Measurements from ENCODE around the gene ANKRD39. TPM values are rescaled to one million over a fixed set of nuclear protein-coding genes. Genes with fewer than 3 reads are reported as not detected.

Gene ANKRD39
- total and polyA plus RNA-seq, 2 of the 4 experiments (the other 2 are of a cell fraction) = 12.5 to 17.0 TPM

- BruUV-seq (replicated peaks) = no TSS peak
- H3K4me1 ChIP-seq (ENCODE audit: control insufficient read depth, insufficient read depth, low read length) = peaks cover 3% of the 10 kb centered on the region
- no peak overlapping the region for H2BK15ac ChIP-seq (ENCODE audit: low read depth, low read length)
- H3K56ac ChIP-seq (ENCODE audit: extremely low read depth, insufficient read depth, low read length) = no peak overlapping the region
- peak overlapping the region; percentile 35; the same call in 1 of the 2 replicates for H2AK5ac ChIP-seq (ENCODE audit: low read depth, low read length)
- no peak overlapping the region for H4K8ac ChIP-seq (ENCODE audit: low read depth in 2 of 2, low read length in 2 of 2)
- H3K36me3 ChIP-seq (ENCODE audit: control insufficient read depth, insufficient read depth, low read length) = no peaks in the 10 kb centered on the region
- H3K14ac ChIP-seq (replicated peaks; ENCODE audit: low read depth, low read length) = peak overlapping the region; percentile 11; the same call in 1 of the 2 replicates
- H3K27me3 ChIP-seq (ENCODE audit: control insufficient read depth, insufficient read depth, low read length) = peaks cover 15% of the 10 kb centered on the region; the same call in 1 of the 2 replicates
- no peak overlapping the region for H3K4me3 ChIP-seq (ENCODE audit: insufficient read depth, low read depth, low read length)
- no peak overlapping the region for H2AK9ac ChIP-seq (replicated peaks; ENCODE audit: low read depth, low read length, poor library complexity)
- intact Hi-C loops (cut with micrococcal nuclease) (no loop called here), in situ Hi-C loops (cut with MboI; ENCODE audit: low sequenced_read_pairs) (no loop called here), dilution Hi-C loops (cut with HindIII; ENCODE audit: low sequenced_read_pairs, unreplicated experiment) (no loop called here)
- no peaks in the 10 kb centered on the region for H4K20me1 ChIP-seq (ENCODE audit: insufficient read depth, low read length)
- no peak overlapping the region for H3K9ac ChIP-seq (ENCODE audit: low read depth, low read length)
- 90% methylated on average over 3 of the region's 23 CpGs; no CpG with 5 or more reads in 1 of the 2 experiments for WGBS, 2 experiments (ENCODE audit: extremely low coverage in 2 of 2, insufficient read length in 1 of 2)
- TF ChIP-seq MXI1 (IDR thresholded peaks at IDR 0.05; ENCODE audit: borderline replicate concordance, low read depth, low read length) (no peak), USF2 (IDR thresholded peaks at IDR 0.05; ENCODE audit: low read depth, low read length) (peak; percentile 31; the same call in 1 of the 2 replicates)
- CTCF ChIA-PET = no interaction called here
- H3K27ac ChIP-seq (ENCODE audit: insufficient read depth, low read length) = no peak overlapping the region
- H2BK5ac ChIP-seq (ENCODE audit: low read depth, low read length, poor library complexity, severe bottlenecking) = no peak overlapping the region
- POLR2A ChIA-PET (ENCODE audit: unreplicated experiment) = no interaction called here
- H3K23ac ChIP-seq (ENCODE audit: low read depth, low read length) = no peak overlapping the region
- H3K18ac ChIP-seq (ENCODE audit: low read depth, low read length) = no peak overlapping the region
- H3K9me3 ChIP-seq (ENCODE audit: control insufficient read depth, insufficient read depth, low read length) = no peaks in the 10 kb centered on the region
- H2AFZ ChIP-seq (replicated peaks; ENCODE audit: low read length, poor library complexity) = peak overlapping the region; percentile 19
- H3K4ac ChIP-seq (ENCODE audit: low read depth, low read length) = no peak overlapping the region
- no peaks in the 10 kb centered on the region for H3K79me1 ChIP-seq (ENCODE audit: low read depth in 1 of 2, low read length in 2 of 2)
- DNase-seq (no peak), ATAC-seq (ENCODE audit: low read depth) (no peak)
- no peak overlapping the region for H4K91ac ChIP-seq (ENCODE audit: insufficient read depth, low read depth, low read length)
- H3K9me1 ChIP-seq (ENCODE audit: insufficient read depth, low read length) = no peaks in the 10 kb centered on the region; the same call in 1 of the 2 replicates
- H2BK20ac ChIP-seq (ENCODE audit: low read depth, low read length) = no peak overlapping the region
- no peak overlapping the region for H4K5ac ChIP-seq (ENCODE audit: low read depth, low read length)
- no peak overlapping the region for H2BK120ac ChIP-seq (ENCODE audit: low read depth, low read length)
- H3K4me2 ChIP-seq (ENCODE audit: low read depth, low read length) = no peak overlapping the region
Observed at GRCh38 chr2:96885432-96886347, 27.9 kb upstream of the ANKRD39 start.

All from IMR-90 (cell line).